ENCODE results near the gene GDI1. TPM values are rescaled to one million over a fixed set of nuclear protein-coding genes. Genes with fewer than 3 reads are reported as not detected.

The GDI1 gene
- total RNA-seq, 2 donors from 2014 or later = 63.0 to 83.0 TPM

DNA sequence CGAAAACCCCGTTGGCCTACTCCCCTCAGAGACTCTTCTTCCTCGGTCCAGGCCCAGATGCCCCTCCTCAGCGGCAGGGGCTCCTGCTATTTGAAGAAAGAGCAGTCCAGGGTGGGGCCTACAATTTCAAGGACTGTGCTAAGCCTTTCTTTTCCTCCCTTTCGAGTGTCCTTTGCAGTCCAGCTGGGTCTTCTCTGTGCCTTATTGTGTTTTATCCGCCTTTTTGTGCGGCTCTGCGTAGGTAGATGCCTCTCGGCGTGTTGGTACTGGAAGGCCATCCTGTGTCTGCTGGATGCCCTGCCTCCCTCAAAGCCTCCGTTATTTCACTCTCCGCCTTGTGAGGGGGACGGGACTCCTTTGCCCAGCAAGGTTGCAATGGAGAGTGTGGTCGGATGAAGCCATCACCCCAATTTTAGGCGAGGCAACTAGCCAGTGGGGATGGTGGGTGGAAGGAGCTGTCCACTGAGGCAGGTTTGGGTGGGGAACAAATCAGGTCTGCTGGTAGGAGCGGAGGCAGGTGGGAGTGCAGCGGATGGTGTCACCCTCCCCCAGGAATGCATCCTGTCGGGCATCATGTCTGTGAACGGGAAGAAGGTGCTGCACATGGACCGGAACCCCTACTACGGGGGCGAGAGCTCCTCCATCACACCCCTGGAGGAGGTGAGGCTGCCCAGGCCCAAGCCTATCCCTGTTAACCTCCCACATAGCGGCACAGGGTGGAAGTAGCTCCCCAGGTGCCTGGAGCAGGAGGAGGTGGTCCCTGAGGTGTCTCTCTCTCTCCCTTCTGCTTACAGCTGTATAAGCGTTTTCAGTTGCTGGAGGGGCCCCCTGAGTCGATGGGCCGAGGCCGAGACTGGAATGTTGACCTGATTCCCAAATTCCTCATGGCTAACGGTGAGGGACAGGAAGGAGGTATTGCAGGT, 1.3 kb downstream of the GDI1 start:
- no peaks in the 10 kb centered on the region for H3K27me3 ChIP-seq
- H3K9me3 ChIP-seq = no peaks in the 10 kb centered on the region
- peak overlapping the region; percentile 67 for H3K4me3 ChIP-seq
- peak overlapping the region in 1 of 2 donors; percentile 63 for H3K9ac ChIP-seq (ENCODE audit: low read depth in 2 of 2, low read length in 2 of 2)
- H3K27ac ChIP-seq = no peak overlapping the region
- intact Hi-C loops (cut with DNase I) = no loop called here
- DNase-seq = no peak
- no peaks in the 10 kb centered on the region for H3K36me3 ChIP-seq
- TF ChIP-seq, protein P1, sequence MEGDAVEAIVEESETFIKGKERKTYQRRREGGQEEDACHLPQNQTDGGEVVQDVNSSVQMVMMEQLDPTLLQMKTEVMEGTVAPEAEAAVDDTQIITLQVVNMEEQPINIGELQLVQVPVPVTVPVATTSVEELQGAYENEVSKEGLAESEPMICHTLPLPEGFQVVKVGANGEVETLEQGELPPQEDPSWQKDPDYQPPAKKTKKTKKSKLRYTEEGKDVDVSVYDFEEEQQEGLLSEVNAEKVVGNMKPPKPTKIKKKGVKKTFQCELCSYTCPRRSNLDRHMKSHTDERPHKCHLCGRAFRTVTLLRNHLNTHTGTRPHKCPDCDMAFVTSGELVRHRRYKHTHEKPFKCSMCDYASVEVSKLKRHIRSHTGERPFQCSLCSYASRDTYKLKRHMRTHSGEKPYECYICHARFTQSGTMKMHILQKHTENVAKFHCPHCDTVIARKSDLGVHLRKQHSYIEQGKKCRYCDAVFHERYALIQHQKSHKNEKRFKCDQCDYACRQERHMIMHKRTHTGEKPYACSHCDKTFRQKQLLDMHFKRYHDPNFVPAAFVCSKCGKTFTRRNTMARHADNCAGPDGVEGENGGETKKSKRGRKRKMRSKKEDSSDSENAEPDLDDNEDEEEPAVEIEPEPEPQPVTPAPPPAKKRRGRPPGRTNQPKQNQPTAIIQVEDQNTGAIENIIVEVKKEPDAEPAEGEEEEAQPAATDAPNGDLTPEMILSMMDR (IDR thresholded peaks at IDR 0.05) = no peak
- H3K4me1 ChIP-seq = no peaks in the 10 kb centered on the region

DNA sequence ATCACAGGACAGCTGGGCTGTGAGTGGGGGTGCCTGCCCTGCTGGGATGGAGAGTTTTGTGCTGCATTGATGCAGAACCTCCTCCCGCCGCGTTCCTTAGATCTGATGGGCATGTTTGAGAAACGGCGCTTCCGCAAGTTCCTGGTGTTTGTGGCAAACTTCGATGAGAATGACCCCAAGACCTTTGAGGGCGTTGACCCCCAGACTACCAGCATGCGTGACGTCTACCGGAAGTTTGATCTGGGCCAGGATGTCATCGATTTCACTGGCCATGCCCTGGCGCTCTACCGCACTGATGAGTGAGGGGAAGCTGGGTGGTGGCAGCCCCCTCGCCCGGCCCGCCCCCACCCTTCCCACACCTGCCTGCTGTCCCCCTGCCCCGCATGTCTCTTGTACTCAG, 2.9 kb downstream of the GDI1 start:
- DNase-seq = no peak
- no peak overlapping the region for H3K9ac ChIP-seq (ENCODE audit: low read depth in 2 of 2, low read length in 2 of 2)
- intact Hi-C loops (cut with DNase I) = no loop called here

DNA sequence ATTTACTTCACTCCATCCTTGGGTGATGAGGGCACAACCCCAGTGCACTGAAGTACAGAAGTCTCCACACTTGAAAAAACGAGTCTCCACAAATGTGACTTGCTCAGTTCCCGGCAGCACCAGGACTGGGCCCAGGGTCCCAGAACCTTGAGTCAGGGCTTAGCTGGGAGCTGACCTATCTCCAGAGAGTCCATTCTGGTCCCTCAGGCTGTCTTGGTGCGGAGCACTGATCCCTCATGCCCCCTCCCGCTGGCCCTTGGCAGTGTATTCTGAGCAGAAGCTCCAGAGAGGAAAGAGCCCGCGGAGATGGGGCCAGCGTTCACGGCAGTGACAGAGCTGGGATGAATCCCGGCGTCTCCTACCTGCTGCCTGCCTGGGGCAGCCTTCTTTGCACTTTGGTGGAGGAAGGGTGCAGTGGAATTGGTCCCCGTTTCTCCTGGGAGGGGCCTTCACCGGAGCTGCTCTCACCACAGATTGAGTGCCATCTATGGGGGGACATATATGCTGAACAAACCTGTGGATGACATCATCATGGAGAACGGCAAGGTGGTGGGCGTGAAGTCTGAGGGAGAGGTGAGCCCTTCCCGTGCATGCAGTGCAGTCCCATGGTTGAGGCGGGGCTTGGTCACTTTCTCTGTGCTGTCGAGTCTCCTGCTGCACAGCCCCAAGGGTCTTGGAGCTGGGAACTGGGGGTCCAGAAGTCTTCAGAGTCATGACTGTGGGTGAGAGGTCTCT, 3.8 kb downstream of the GDI1 start:
- H3K9ac ChIP-seq (ENCODE audit: low read depth in 2 of 2, low read length in 2 of 2) = no peak overlapping the region
- intact Hi-C loops (cut with DNase I) = no loop called here
- no peaks in the 10 kb centered on the region for H3K4me1 ChIP-seq
- no peaks in the 10 kb centered on the region for H3K9me3 ChIP-seq
- TF ChIP-seq, protein P1 (IDR thresholded peaks at IDR 0.05) = no peak
- H3K36me3 ChIP-seq = no peaks in the 10 kb centered on the region
- H3K4me3 ChIP-seq = no peak overlapping the region
- H3K27me3 ChIP-seq = no peaks in the 10 kb centered on the region
- H3K27ac ChIP-seq = no peak overlapping the region
- no peak for DNase-seq

More for the DNA sequence above, 2.9 kb downstream of the GDI1 start:
- Histone ChIP-seq H3K9me3 (no peaks in the 10 kb centered on the region), H3K27ac (no peak overlapping the region), H3K27me3 (no peaks in the 10 kb centered on the region), H3K36me3 (no peaks in the 10 kb centered on the region), H3K4me1 (no peaks in the 10 kb centered on the region), H3K4me3 (no peak overlapping the region)
- TF ChIP-seq, protein P1 (IDR thresholded peaks at IDR 0.05) = no peak

DNA sequence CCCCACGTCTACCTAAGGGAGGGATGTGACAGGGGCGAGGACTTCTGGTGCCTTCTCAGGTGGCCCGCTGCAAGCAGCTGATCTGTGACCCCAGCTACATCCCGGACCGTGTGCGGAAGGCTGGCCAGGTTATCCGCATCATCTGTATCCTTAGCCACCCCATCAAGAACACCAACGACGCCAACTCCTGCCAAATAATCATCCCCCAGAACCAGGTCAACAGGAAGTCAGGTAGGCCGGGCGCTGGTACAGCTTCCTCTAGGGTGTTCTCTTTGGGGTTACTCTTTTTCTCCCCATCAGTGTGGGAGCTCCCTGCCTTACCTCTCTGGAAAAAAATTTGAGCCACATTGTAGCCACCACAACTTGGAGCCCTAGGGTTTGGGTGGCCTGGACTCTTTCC, 4.6 kb downstream of the GDI1 start:
- no peak overlapping the region for H3K4me3 ChIP-seq
- H3K27me3 ChIP-seq = no peaks in the 10 kb centered on the region
- DNase-seq = no peak
- no peak overlapping the region for H3K27ac ChIP-seq
- no peak overlapping the region for H3K9ac ChIP-seq (ENCODE audit: low read depth in 2 of 2, low read length in 2 of 2)
- no peaks in the 10 kb centered on the region for H3K36me3 ChIP-seq
- H3K9me3 ChIP-seq = no peaks in the 10 kb centered on the region
- no peaks in the 10 kb centered on the region for H3K4me1 ChIP-seq
- intact Hi-C loops (cut with DNase I) = no loop called here
- TF ChIP-seq, protein P1 (IDR thresholded peaks at IDR 0.05) = no peak

DNA sequence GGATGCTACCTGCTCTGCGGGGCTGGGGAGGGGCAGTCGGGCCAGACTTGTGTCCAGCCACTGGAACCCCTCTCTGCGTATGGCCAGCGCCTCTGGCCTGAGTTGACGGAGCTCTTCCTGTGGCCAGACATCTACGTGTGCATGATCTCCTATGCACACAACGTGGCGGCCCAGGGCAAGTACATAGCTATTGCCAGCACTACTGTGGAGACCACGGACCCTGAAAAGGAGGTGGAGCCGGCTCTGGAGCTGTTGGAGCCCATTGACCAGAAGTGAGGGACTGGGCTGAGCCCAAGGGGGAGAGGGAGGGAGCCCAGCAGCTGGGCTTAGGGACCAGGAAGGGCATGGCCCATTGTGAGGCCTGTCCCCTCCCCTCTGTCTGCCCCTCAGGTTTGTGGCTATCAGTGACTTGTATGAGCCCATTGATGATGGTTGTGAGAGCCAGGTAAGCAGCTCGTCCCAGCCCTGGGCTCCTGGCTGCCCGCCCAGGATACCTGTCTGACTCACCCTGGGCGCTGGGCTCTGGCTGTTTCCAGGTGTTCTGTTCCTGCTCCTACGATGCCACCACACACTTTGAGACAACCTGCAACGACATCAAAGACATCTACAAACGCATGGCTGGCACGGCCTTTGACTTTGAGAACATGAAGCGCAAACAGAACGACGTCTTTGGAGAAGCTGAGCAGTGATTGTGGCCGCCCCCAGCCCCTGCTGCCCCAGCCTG, 5.2 kb downstream of the GDI1 start:
- Histone ChIP-seq H3K36me3 (no peaks in the 10 kb centered on the region), H3K4me1 (no peaks in the 10 kb centered on the region), H3K27ac (no peak overlapping the region), H3K9me3 (no peaks in the 10 kb centered on the region), H3K27me3 (no peaks in the 10 kb centered on the region), H3K9ac (ENCODE audit: low read depth in 2 of 2, low read length in 2 of 2) (no peak overlapping the region), H3K4me3 (no peak overlapping the region)
- intact Hi-C loops (cut with DNase I) = no loop called here
- TF ChIP-seq, protein P1 (IDR thresholded peaks at IDR 0.05) = no peak
- DNase-seq = no peak
